ENCODE measurements around the gene KIAA0930. TPM values are rescaled to one million over a fixed set of nuclear protein-coding genes. Genes with fewer than 3 reads are reported as not detected.
A peak's percentile ranks its signal among the peaks of the same experiment; 100 is the strongest.

Gene KIAA0930
- total RNA-seq, 3 donors from 2014 or later (not counting 1 experiment from before 2014, with no cell fraction given), result 32.6 to 39.1 (median 38.4) TPM

DNA sequence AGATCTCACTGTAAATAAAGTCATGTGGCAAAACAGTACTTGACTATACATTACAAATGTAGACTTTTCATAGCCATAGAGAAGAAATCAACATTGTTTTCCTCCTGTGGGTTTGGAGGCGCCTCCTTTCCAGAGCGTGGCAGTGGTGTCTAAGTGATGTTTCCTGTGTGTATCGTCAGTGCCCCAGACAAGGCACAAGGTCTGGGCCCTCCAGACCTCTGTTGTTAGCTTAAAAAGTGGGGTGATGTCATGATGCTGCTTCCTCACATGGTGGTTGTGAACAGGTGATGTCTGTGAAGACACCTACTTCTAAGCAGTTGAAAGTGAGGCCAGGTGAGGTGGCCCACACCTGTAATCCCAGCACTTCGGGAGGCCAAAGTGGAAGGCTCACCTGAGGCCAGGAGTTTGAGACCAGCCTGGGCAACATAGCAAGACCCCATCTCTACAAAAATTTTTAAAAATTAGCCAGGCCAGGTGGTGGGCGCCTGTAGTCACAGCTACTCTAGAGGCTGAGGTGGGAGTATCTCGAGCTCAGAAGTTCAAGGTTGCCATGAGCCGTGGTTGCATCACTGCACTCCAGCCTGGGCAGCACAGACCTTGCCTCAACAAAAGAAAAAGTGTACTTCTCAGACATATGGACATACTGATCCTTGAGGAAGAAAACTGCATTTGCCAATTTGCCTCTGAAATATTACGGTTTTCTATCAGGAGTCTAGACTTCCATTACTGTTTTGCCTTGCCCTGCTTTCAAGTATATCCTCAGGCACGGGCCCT is 61.2 kb downstream of the KIAA0930 start:
- Mint-ChIP-seq H3K36me3 (peaks cover 12% of the 10 kb centered on the region), H3K27ac (peak overlapping the region; percentile 59 to 77)

GRCh38 chr22:45172881-45173585 is 67.7 kb downstream of the KIAA0930 start:
- Mint-ChIP-seq H3K36me3 (peaks cover 9% of the 10 kb centered on the region), H3K9me3 (no peaks in the 10 kb centered on the region), H3K27me3 (ENCODE audit: low read depth in 2 of 2) (no peaks in the 10 kb centered on the region), H3K27ac (peak overlapping the region in 1 of 2 donors; percentile 62), H3K4me3 (no peak overlapping the region), H3K4me1 (peaks cover 25 to 49% of the 10 kb centered on the region in 2 donors)
- TF ChIP-seq CTCF (IDR thresholded peaks at IDR 0.05), result no peak
- H3K27me3 ChIP-seq (ENCODE audit: control insufficient read depth, insufficient read depth, low read length), result no peaks in the 10 kb centered on the region
- H3K4me1 ChIP-seq (ENCODE audit: control insufficient read depth, insufficient read depth, low read length), result peaks cover 9% of the 10 kb centered on the region
- no peaks in the 10 kb centered on the region for H3K9me3 ChIP-seq (ENCODE audit: control insufficient read depth, insufficient read depth, low read length)
- H3K4me3 ChIP-seq (ENCODE audit: low read length), result no peak overlapping the region
- H3K27ac ChIP-seq (ENCODE audit: low read length), result no peak overlapping the region
- DNase-seq (peak in 1 of 2 donors; percentile 79), ATAC-seq (peak in 1 of 3 donors; percentile 47)
- 48% methylated on average over 7 of the region's 7 CpGs for WGBS (ENCODE audit: insufficient coverage)
- peaks cover 87% of the 10 kb centered on the region for H3K36me3 ChIP-seq (ENCODE audit: control insufficient read depth, insufficient read depth, low read length)
- intact Hi-C loops (cut with micrococcal nuclease), result no loop called here

More for the DNA sequence above, 61.2 kb downstream of the KIAA0930 start:
- ATAC-seq (peak; percentile 58 to 86 (median 85)), DNase-seq (peak in 1 of 2 donors; percentile 69)
- no peaks in the 10 kb centered on the region for H3K9me3 Mint-ChIP-seq
- no peaks in the 10 kb centered on the region for H3K9me3 ChIP-seq (ENCODE audit: control insufficient read depth, insufficient read depth, low read length)
- no peak overlapping the region for H3K4me3 ChIP-seq (ENCODE audit: low read length)
- no peak for TF ChIP-seq CTCF (IDR thresholded peaks at IDR 0.05)
- H3K27me3 ChIP-seq (ENCODE audit: control insufficient read depth, insufficient read depth, low read length), result no peaks in the 10 kb centered on the region
- no peak overlapping the region for H3K27ac ChIP-seq (ENCODE audit: low read length)
- H3K4me1 ChIP-seq (ENCODE audit: control insufficient read depth, insufficient read depth, low read length), result no peaks in the 10 kb centered on the region
- H3K4me1 Mint-ChIP-seq, result peaks cover 24 to 34% of the 10 kb centered on the region in 2 donors
- 72% methylated on average over 9 of the region's 9 CpGs for WGBS (ENCODE audit: insufficient coverage)
- no peak overlapping the region for H3K4me3 Mint-ChIP-seq
- intact Hi-C loops (cut with micrococcal nuclease), result no loop called here
- H3K27me3 Mint-ChIP-seq (ENCODE audit: low read depth in 2 of 2), result no peaks in the 10 kb centered on the region
- H3K36me3 ChIP-seq (ENCODE audit: control insufficient read depth, insufficient read depth, low read length), result peaks cover 63% of the 10 kb centered on the region

GRCh38 chr22:45171830-45172229 is 68.9 kb downstream of the KIAA0930 start:
- no peak for ATAC-seq
- intact Hi-C loops (cut with micrococcal nuclease), result no loop called here
- Mint-ChIP-seq H3K27ac (peak overlapping the region in 1 of 2 donors; percentile 2), H3K36me3 (peaks cover 9% of the 10 kb centered on the region), H3K27me3 (ENCODE audit: low read depth in 2 of 2) (no peaks in the 10 kb centered on the region), H3K4me3 (no peak overlapping the region), H3K4me1 (peaks cover 30 to 56% of the 10 kb centered on the region in 2 donors), H3K9me3 (no peaks in the 10 kb centered on the region)
- peaks cover 9% of the 10 kb centered on the region for H3K4me1 ChIP-seq (ENCODE audit: control insufficient read depth, insufficient read depth, low read length)
- no peak for TF ChIP-seq CTCF (IDR thresholded peaks at IDR 0.05)
- no peak overlapping the region for H3K4me3 ChIP-seq (ENCODE audit: low read length)
- peaks cover 80% of the 10 kb centered on the region for H3K36me3 ChIP-seq (ENCODE audit: control insufficient read depth, insufficient read depth, low read length)
- H3K9me3 ChIP-seq (ENCODE audit: control insufficient read depth, insufficient read depth, low read length), result no peaks in the 10 kb centered on the region
- DNase-seq, result no peak
- no peaks in the 10 kb centered on the region for H3K27me3 ChIP-seq (ENCODE audit: control insufficient read depth, insufficient read depth, low read length)
- H3K27ac ChIP-seq (ENCODE audit: low read length), result no peak overlapping the region
- 94% methylated on average over 6 of the region's 6 CpGs for WGBS (ENCODE audit: insufficient coverage)

Data from natural killer cell (primary cell).